PFSK-1 (cell line): ENCODE measurements around the gene MPIG6B.

Source experiments
- FOXP2 ChIP-seq: optimal IDR thresholded peaks from 2 replicates; pipeline ENCODE3; 2011; ENCODE audit warnings: borderline replicate concordance, control low read depth, inconsistent platforms; ENCODE audit not compliant: insufficient read depth; ENCODE audit errors: extremely low read length, extremely low read depth
- POLR2AphosphoS5 ChIP-seq: IDR thresholded peaks from 2 replicates; pipeline ENCODE4 v1.6.1; 2012; ENCODE audit warnings: low read depth, mild to moderate bottlenecking, control low read depth, low read length, moderate library complexity
- REST ChIP-seq, 2 experiments: IDR thresholded peaks; 2 replicates each; pipeline versions ENCODE4 v1.6.1 to v1.8.0; 2011 to 2012; ENCODE audit warnings: low read depth in 2 of 2, low read length in 2 of 2, control low read depth in 1 of 2, inconsistent platforms in 1 of 2, mild to moderate bottlenecking in 1 of 2, moderate library complexity in 1 of 2; ENCODE audit not compliant: insufficient read depth in 1 of 2
- SIN3A ChIP-seq: IDR thresholded peaks from 2 replicates; pipeline ENCODE4 v1.6.1; 2012; ENCODE audit warnings: mild to moderate bottlenecking, low read length, moderate library complexity, borderline replicate concordance; ENCODE audit not compliant: insufficient read depth
- TAF1 ChIP-seq: IDR thresholded peaks from 2 replicates; pipeline ENCODE4 v1.6.1; 2012; ENCODE audit warnings: low read length, control low read depth, borderline replicate concordance; ENCODE audit not compliant: insufficient read depth

Gene MPIG6B

GRCh38 chr6:31692353-31692752 is 30.8 kb upstream of the MPIG6B start:
- no peak for TF ChIP-seq REST (IDR thresholded peaks at IDR 0.05; ENCODE audit: insufficient read depth in 1 of 2, low read depth in 2 of 2, low read length in 2 of 2)

- TF ChIP-seq SIN3A (no peak), REST (IDR thresholded peaks at IDR 0.05; ENCODE audit: insufficient read depth in 1 of 2, low read depth in 2 of 2, low read length in 2 of 2) (no peak), POLR2AphosphoS5 (no peak), FOXP2 (no peak), TAF1 (no peak)
Measured at GRCh38 chr6:31692886-31693285, 30.3 kb upstream of the MPIG6B start.

DNA sequence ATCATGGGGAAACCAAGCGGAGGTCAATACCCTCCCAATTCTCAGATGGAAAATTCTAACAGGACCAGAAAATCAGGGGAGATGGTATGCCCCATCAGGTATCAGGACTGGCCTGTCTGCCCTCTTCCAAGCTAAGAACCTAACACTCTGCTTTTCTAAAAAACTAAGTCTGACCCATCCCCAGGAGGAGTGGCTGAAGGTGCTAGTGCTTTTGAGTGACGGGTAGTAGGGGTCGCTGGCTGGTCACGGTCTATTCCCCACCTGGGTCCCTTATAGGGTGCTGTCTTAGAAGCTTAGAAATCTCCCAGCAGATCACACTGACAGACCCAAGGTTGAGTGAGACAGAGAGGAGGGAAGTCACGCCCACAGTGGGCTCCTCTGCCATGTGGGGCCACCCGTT is 29.6 kb upstream of the MPIG6B start:
- TF ChIP-seq FOXP2: no peak
- no peak for TF ChIP-seq POLR2AphosphoS5
- TF ChIP-seq TAF1: no peak
- TF ChIP-seq SIN3A: no peak
- no peak for TF ChIP-seq REST (IDR thresholded peaks at IDR 0.05; ENCODE audit: insufficient read depth in 1 of 2, low read depth in 2 of 2, low read length in 2 of 2)

- TF ChIP-seq POLR2AphosphoS5: no peak
Measured at GRCh38 chr6:31697555-31697954, 25.6 kb upstream of the MPIG6B start.

DNA sequence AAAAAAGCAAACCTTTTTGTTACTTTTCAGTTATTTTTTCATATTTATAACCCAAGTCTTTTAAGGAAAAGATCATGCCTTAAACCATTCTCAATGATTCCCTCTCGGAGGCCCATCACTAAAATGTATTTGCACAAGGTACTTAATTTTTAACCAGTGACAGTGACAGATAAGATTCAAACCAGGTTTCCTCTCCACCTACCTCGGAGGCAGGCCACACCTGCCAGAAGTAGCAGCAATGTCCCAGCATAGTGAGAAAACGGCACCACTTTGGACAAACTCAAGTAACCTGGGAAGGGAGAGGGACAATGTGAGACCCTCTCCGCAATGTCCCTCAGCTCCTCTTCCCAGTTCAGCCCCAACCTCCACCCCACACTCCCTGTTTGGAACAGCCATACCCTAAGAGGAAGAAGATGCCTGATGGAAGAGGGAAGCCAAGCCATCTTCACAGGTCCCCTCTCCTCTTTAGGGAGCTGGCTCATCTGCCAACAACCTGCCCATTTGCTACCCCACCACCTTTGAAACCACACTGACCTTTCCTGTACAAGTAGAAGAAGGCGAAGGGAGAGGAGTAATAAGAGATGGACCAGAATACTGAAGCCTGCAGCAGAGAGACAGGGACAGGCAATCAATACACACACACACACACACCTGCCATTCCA is 22.3 kb upstream of the MPIG6B start:
- TF ChIP-seq POLR2AphosphoS5: no peak
- no peak for TF ChIP-seq REST (IDR thresholded peaks at IDR 0.05; ENCODE audit: insufficient read depth in 1 of 2, low read depth in 2 of 2, low read length in 2 of 2)
- no peak for TF ChIP-seq FOXP2
- no peak for TF ChIP-seq SIN3A
- TF ChIP-seq TAF1: no peak
